H9 (cell line): ENCODE measurements around the gene IGFBP5. TPM values are rescaled to one million over a fixed set of nuclear protein-coding genes. Genes with fewer than 3 reads are reported as not detected.

Experiments used
- DNase-seq: peaks from one replicate; pipeline ENCODE4 v3.0.0-alpha.2; 2017
- H2AFZ ChIP-seq: one replicate; pipeline ENCODE4 v1.6.1; 2013; ENCODE audit warnings: mild to moderate bottlenecking, low read length, control low read depth, moderate library complexity
- H2AK5ac ChIP-seq: 2 replicates; pipeline ENCODE4 v1.6.1; 2013; ENCODE audit warnings: low read length, control low read depth, mixed read lengths; ENCODE audit not compliant: insufficient read length
- H2BK120ac ChIP-seq: one replicate; pipeline ENCODE4 v1.6.1; 2013; ENCODE audit warnings: low read depth, mild to moderate bottlenecking, low read length, control low read depth, inconsistent platforms; ENCODE audit not compliant: poor library complexity, severe bottlenecking
- H2BK12ac ChIP-seq: 2 replicates; pipeline ENCODE4 v1.6.1; 2013; ENCODE audit warnings: low read length, control low read depth, mixed read lengths, low read depth; ENCODE audit not compliant: insufficient read length
- H2BK15ac ChIP-seq: 2 replicates; pipeline ENCODE4 v1.6.1; 2013; ENCODE audit warnings: low read depth, low read length, control low read depth
- H2BK20ac ChIP-seq: one replicate; pipeline ENCODE4 v1.6.1; 2013; ENCODE audit warnings: low read depth, mild to moderate bottlenecking, low read length, control low read depth, inconsistent platforms; ENCODE audit not compliant: poor library complexity, severe bottlenecking
- H2BK5ac ChIP-seq: 2 replicates; pipeline ENCODE4 v1.6.1; 2013; ENCODE audit warnings: low read length, control low read depth, mixed read lengths; ENCODE audit not compliant: insufficient read length
- H3K14ac ChIP-seq: 2 replicates; pipeline ENCODE4 v1.6.1; 2013; ENCODE audit warnings: low read length, control low read depth; ENCODE audit not compliant: insufficient read depth
- H3K18ac ChIP-seq: 2 replicates; pipeline ENCODE4 v1.6.1; 2013; ENCODE audit warnings: low read depth, mild to moderate bottlenecking, mixed read lengths, low read length, control low read depth; ENCODE audit not compliant: insufficient read length
- H3K23ac ChIP-seq: 2 replicates; pipeline ENCODE4 v1.6.1; 2013; ENCODE audit warnings: low read length, control low read depth, mixed read lengths, low read depth; ENCODE audit not compliant: insufficient read length
- H3K23me2 ChIP-seq: 2 replicates; pipeline ENCODE4 v1.6.1; 2013; ENCODE audit warnings: low read depth, mild to moderate bottlenecking, mixed read lengths, low read length, control low read depth; ENCODE audit not compliant: insufficient read length, poor library complexity, severe bottlenecking
- H3K27ac ChIP-seq: 2 replicates; pipeline ENCODE4 v1.5.1; 2013; ENCODE audit warnings: low read length, control low read depth, mixed read lengths, low read depth; ENCODE audit not compliant: insufficient read length
- H3K27me3 ChIP-seq: 2 replicates; pipeline ENCODE4 v1.6.1; 2013; ENCODE audit warnings: low read length, control low read depth, inconsistent platforms; ENCODE audit not compliant: insufficient read depth
- H3K4ac ChIP-seq: 2 replicates; pipeline ENCODE4 v1.6.1; 2013; ENCODE audit warnings: low read depth, mild to moderate bottlenecking, control low read depth, inconsistent platforms, low read length, moderate library complexity
- H3K4me1 ChIP-seq: 2 replicates; pipeline ENCODE4 v1.6.1; 2013; ENCODE audit warnings: low read length, control low read depth, inconsistent platforms; ENCODE audit not compliant: insufficient read depth
- H3K4me2 ChIP-seq: 2 replicates; pipeline ENCODE4 v1.6.1; 2013; ENCODE audit warnings: low read length, control low read depth, mixed read lengths; ENCODE audit not compliant: insufficient read length, insufficient read depth
- H3K56ac ChIP-seq: 2 replicates; pipeline ENCODE4 v1.6.1; 2013; ENCODE audit warnings: low read depth, mild to moderate bottlenecking, mixed read lengths, low read length, control low read depth; ENCODE audit not compliant: insufficient read length
- H3K79me1 ChIP-seq: 2 replicates; pipeline ENCODE4 v1.6.1; 2013; ENCODE audit warnings: low read depth, mild to moderate bottlenecking, moderate library complexity, low read length, control low read depth, inconsistent platforms; ENCODE audit not compliant: insufficient read depth, poor library complexity, severe bottlenecking
- H3K79me2 ChIP-seq: 2 replicates; pipeline ENCODE4 v1.6.1; 2013; ENCODE audit warnings: low read length, control low read depth, inconsistent platforms; ENCODE audit not compliant: insufficient read depth
- H3K9ac ChIP-seq: 2 replicates; pipeline ENCODE4 v1.6.1; 2013; ENCODE audit warnings: low read length, control low read depth, mixed read lengths; ENCODE audit not compliant: insufficient read length; ENCODE audit errors: extremely low read depth
- H3K9me3 ChIP-seq: one replicate; pipeline ENCODE4 v1.6.1; 2013; ENCODE audit warnings: low read depth, low read length, inconsistent platforms; ENCODE audit not compliant: control insufficient read depth
- H3T11ph ChIP-seq: one replicate; pipeline ENCODE4 v1.6.1; 2013; ENCODE audit warnings: mild to moderate bottlenecking, low read length, control low read depth, inconsistent platforms
- H4K20me1 ChIP-seq: one replicate; pipeline ENCODE4 v1.6.1; 2013; ENCODE audit not compliant: control insufficient read depth, insufficient read length, insufficient read depth
- H4K5ac ChIP-seq: 2 replicates; pipeline ENCODE4 v1.6.1; 2013; ENCODE audit warnings: low read depth, mild to moderate bottlenecking, mixed read lengths, low read length, control low read depth; ENCODE audit not compliant: insufficient read length
- H4K8ac ChIP-seq: replicated peaks from 2 replicates; pipeline ENCODE4 v1.6.1; 2013; ENCODE audit warnings: low read length, control low read depth, mixed read lengths, low read depth; ENCODE audit not compliant: insufficient read length
- H4K91ac ChIP-seq: 2 replicates; pipeline ENCODE4 v1.6.1; 2013; ENCODE audit warnings: low read depth, mild to moderate bottlenecking, moderate library complexity, mixed read lengths, low read length, control low read depth; ENCODE audit not compliant: insufficient read length
- H3K27ac Mint-ChIP-seq, 3 experiments: 2 replicates in 2 of 3; 3 replicates in 1 of 3; pipeline ENCODE4 v1.8.0; 2020 to 2021; ENCODE audit warnings: mixed read lengths in 3 of 3, mild to moderate bottlenecking in 1 of 3, moderate library complexity in 1 of 3
- H3K27me3 Mint-ChIP-seq: 2 replicates; pipeline ENCODE4 v1.8.0; 2021; ENCODE audit warnings: low read depth, mild to moderate bottlenecking, moderate library complexity, mixed read lengths
- H3K36me3 Mint-ChIP-seq, 3 experiments: 2 replicates in 2 of 3; 3 replicates in 1 of 3; pipeline ENCODE4 v1.8.0; 2020 to 2021; ENCODE audit warnings: low read depth in 3 of 3, mixed read lengths in 3 of 3; ENCODE audit not compliant: insufficient read depth in 1 of 3
- H3K4me1 Mint-ChIP-seq, 2 experiments: 2 replicates each; pipeline ENCODE4 v1.8.0; 2020; ENCODE audit warnings: mixed read lengths in 2 of 2
- H3K4me3 Mint-ChIP-seq, 2 experiments: 2 replicates in 1 of 2; 3 replicates in 1 of 2; pipeline ENCODE4 v1.8.0; 2020 to 2021; ENCODE audit warnings: mild to moderate bottlenecking in 2 of 2, mixed read lengths in 2 of 2, moderate library complexity in 1 of 2
- H3K9me3 Mint-ChIP-seq, 2 experiments: 2 replicates in 1 of 2; 3 replicates in 1 of 2; pipeline ENCODE4 v1.8.0; 2020; ENCODE audit warnings: mild to moderate bottlenecking in 2 of 2, mixed read lengths in 2 of 2, moderate library complexity in 1 of 2
- CTCF ChIP-seq: fragments of 200-600 bp; sonication (generic); conservative IDR thresholded peaks from 3 replicates; pipeline ENCODE4 v1.8.0; 2021; ENCODE audit warnings: antibody characterized with exemption, mild to moderate bottlenecking
- WGBS: extraction: QIAGEN DNeasy Blood & Tissue Kit; methylation state at CpG from one replicate; pipeline ENCODE4 v1.1.7; 2013; ENCODE audit warnings: missing lambda C conversion rate, low lambda C conversion rate, mixed read lengths; ENCODE audit not compliant: insufficient read length; ENCODE audit errors: extremely low coverage; 5-methylcytosine and 5-hydroxymethylcytosine counted together
- total RNA-seq: library from RNA; stranded (reverse); gene quantifications from 2 replicates; pipeline ENCODE4 v1.2.1, GENCODE V29; 2021

Gene IGFBP5
- total RNA-seq, 1 experiment from 2014 or later, result 0.90 TPM

DNA sequence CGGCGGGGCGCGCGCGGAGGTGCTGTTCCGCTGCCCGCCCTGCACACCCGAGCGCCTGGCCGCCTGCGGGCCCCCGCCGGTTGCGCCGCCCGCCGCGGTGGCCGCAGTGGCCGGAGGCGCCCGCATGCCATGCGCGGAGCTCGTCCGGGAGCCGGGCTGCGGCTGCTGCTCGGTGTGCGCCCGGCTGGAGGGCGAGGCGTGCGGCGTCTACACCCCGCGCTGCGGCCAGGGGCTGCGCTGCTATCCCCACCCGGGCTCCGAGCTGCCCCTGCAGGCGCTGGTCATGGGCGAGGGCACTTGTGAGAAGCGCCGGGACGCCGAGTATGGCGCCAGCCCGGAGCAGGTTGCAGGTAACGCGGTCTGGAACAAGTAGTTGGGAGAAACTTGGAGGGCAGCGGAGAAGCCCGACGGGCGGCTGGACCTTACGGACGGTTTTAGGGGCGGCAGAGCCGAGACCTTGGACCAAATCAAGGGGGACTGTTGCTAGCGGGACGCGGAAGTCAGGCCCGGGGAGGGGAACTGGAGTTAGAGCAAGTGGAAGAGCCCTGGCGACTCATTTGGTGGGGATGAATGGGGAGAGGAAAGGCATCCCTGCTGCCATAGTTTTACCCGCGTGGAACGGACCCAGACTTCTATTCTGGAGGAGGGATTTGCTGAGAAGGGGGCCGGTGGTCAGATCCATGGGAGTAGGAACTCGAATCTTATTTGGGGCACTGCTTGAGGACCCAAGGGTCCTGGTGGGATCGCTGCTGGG is 61.6 kb downstream of the IGFBP5 start:
- Histone ChIP-seq H3K23me2 (peaks cover 36% of the 10 kb centered on the region), H4K20me1 (no peaks in the 10 kb centered on the region), H3K18ac (peak overlapping the region; percentile 4), H2BK5ac (no peak overlapping the region), H3K4me1 (peaks cover 5% of the 10 kb centered on the region; the same call in 1 of the 2 replicates), H3K27me3 (no peaks in the 10 kb centered on the region), H3K9ac (peak overlapping the region; percentile 63), H3K56ac (no peak overlapping the region), H2BK15ac (no peak overlapping the region), H3K14ac (peak overlapping the region; percentile 76; the same call in 1 of the 2 replicates), H3K4me2 (peak overlapping the region; percentile 96), H3K27ac (no peak overlapping the region), H4K91ac (no peak overlapping the region), H2BK12ac (no peak overlapping the region), H2AK5ac (no peak overlapping the region), H3K23ac (no peak overlapping the region), H3T11ph (no peak overlapping the region), H3K4ac (no peak overlapping the region), H2BK120ac (no peak overlapping the region), H2AFZ (no peak overlapping the region), H3K9me3 (no peaks in the 10 kb centered on the region), H2BK20ac (no peak overlapping the region), H3K79me1 (peaks cover 3% of the 10 kb centered on the region), H3K79me2 (peaks cover 17% of the 10 kb centered on the region; the same call in 1 of the 2 replicates), H4K5ac (no peak overlapping the region), H4K8ac (no peak overlapping the region)
- Mint-ChIP-seq H3K4me3 (peak overlapping the region; percentile 97 to 100), H3K4me1 (peaks cover 57 to 64% of the 10 kb centered on the region in 2 experiments), H3K9me3 (peaks cover 0 to 3% of the 10 kb centered on the region in 2 experiments; a peak in 2 of 5 replicates), H3K27ac (peak overlapping the region in 2 of 3 experiments; percentile 83 to 92; a peak in 5 of 7 replicates), H3K36me3 (peaks cover 11 to 20% (median 12%) of the 10 kb centered on the region in 3 experiments), H3K27me3 (peaks cover 23% of the 10 kb centered on the region)
- TF ChIP-seq CTCF, result no peak
- peak; percentile 47 for DNase-seq
- no CpG with 5 or more reads among the region's 71 CpGs for WGBS
